HG03439 (cell line): ENCODE measurements around the gene ELL.

Experiments
- ATAC-seq: cut with Tn5 transposase; IDR thresholded peaks from one replicate; pipeline ENCODE4 v1.9.1; 2021; ENCODE audit warnings: mild to moderate bottlenecking, moderate library complexity; ENCODE audit not compliant: unreplicated experiment

ELL gene

GRCh38 chr19:18449552-18449951 is 72.3 kb downstream of the ELL start:
- no peak for ATAC-seq

GRCh38 chr19:18446811-18447359 is 75.0 kb downstream of the ELL start:
- ATAC-seq = no peak

GRCh38 chr19:18446145-18446810 is 75.6 kb downstream of the ELL start:
- ATAC-seq = no peak

- no peak for ATAC-seq
These were observed 76.5 kb downstream of the ELL start for GRCh38 chr19:18445262-18445948.

- no peak for ATAC-seq
These were observed 77.4 kb downstream of the ELL start for GRCh38 chr19:18444513-18444912.

GRCh38 chr19:18443831-18444230 is 78.0 kb downstream of the ELL start:
- no peak for ATAC-seq

GRCh38 chr19:18443406-18443805 is 78.5 kb downstream of the ELL start:
- no peak for ATAC-seq

- ATAC-seq = no peak
These were observed 78.9 kb downstream of the ELL start for GRCh38 chr19:18442941-18443340.

- no peak for ATAC-seq
These were observed 79.8 kb downstream of the ELL start for GRCh38 chr19:18441804-18442788.

GRCh38 chr19:18440936-18441803 is 80.7 kb downstream of the ELL start:
- ATAC-seq = no peak

- no peak for ATAC-seq
These were observed 81.4 kb downstream of the ELL start for GRCh38 chr19:18440415-18440877.

- ATAC-seq = no peak
These were observed 82.0 kb downstream of the ELL start for GRCh38 chr19:18439910-18440237.

- ATAC-seq = no peak
These were observed 82.6 kb downstream of the ELL start for GRCh38 chr19:18439025-18439909.

- ATAC-seq = no peak
These were observed 83.4 kb downstream of the ELL start for GRCh38 chr19:18438331-18439024.

GRCh38 chr19:18437491-18438330 is 84.2 kb downstream of the ELL start, which contains the start of gene ISYNA1:
ISYNA1 (minus strand) TSS chr19:18438133; CDS start chr19:18437979, 154 bp downstream.
- no peak for ATAC-seq

GRCh38 chr19:18436671-18437490 is 85.0 kb downstream of the ELL start:
- ATAC-seq = no peak
